HEK293 (cell line): ENCODE results near the gene DENND4B.

Source experiments
- SP2 ChIP-seq: fragments of 450-650 bp; formaldehyde crosslinking; IDR thresholded peaks from 2 replicates; pipeline ENCODE4 v1.5.1; 2016; ENCODE audit warnings: missing biosample characterization, missing genetic modification characterization
- ZNF239 ChIP-seq: fragments of 450-650 bp; formaldehyde crosslinking; IDR thresholded peaks from 2 replicates; pipeline ENCODE4 v1.5.1; 2016; ENCODE audit warnings: missing biosample characterization, missing genetic modification characterization
- TF ChIP-seq, protein P1 (sequence below): fragments of 450-650 bp; formaldehyde crosslinking; IDR thresholded peaks from 2 replicates; pipeline ENCODE4 v1.5.1; 2016; ENCODE audit warnings: missing biosample characterization, missing genetic modification characterization

DNA sequence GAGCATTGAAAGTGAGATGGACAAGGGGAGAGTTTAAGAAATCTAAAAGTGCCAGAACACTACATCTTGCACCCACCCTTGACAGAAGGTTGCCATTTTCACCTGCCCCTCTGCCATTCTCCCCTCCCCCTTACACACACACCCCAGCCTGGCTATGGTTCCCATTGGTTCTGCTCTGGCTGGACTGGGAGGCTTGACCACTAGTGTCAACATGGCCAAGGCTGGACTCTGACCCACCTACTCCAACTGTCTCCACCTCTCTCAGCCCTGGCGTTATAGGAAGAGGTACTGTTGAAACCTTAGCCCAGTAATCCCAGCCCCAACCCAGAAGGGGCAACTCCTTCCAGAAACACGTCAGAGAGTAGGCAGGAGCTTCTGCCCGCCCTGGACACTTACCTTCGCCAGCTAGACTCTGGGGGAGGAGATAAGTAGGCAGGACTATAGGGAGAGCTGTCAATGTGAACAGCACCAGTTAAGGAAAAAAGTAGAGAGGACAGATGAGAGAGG lies 7.4 kb upstream of the DENND4B start:
- no peak for TF ChIP-seq ZNF239
- no peak for TF ChIP-seq SP2 (tag by site-specific recombination)
- TF ChIP-seq, protein P1, sequence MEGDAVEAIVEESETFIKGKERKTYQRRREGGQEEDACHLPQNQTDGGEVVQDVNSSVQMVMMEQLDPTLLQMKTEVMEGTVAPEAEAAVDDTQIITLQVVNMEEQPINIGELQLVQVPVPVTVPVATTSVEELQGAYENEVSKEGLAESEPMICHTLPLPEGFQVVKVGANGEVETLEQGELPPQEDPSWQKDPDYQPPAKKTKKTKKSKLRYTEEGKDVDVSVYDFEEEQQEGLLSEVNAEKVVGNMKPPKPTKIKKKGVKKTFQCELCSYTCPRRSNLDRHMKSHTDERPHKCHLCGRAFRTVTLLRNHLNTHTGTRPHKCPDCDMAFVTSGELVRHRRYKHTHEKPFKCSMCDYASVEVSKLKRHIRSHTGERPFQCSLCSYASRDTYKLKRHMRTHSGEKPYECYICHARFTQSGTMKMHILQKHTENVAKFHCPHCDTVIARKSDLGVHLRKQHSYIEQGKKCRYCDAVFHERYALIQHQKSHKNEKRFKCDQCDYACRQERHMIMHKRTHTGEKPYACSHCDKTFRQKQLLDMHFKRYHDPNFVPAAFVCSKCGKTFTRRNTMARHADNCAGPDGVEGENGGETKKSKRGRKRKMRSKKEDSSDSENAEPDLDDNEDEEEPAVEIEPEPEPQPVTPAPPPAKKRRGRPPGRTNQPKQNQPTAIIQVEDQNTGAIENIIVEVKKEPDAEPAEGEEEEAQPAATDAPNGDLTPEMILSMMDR (tag by site-specific recombination) = no peak
